ENCODE measurements around the gene CTCFL. TPM values are rescaled to one million over a fixed set of nuclear protein-coding genes. Genes with fewer than 3 reads are reported as not detected.

CTCFL gene
- total RNA-seq, 1 donor from 2014 or later = 0.09 TPM

DNA sequence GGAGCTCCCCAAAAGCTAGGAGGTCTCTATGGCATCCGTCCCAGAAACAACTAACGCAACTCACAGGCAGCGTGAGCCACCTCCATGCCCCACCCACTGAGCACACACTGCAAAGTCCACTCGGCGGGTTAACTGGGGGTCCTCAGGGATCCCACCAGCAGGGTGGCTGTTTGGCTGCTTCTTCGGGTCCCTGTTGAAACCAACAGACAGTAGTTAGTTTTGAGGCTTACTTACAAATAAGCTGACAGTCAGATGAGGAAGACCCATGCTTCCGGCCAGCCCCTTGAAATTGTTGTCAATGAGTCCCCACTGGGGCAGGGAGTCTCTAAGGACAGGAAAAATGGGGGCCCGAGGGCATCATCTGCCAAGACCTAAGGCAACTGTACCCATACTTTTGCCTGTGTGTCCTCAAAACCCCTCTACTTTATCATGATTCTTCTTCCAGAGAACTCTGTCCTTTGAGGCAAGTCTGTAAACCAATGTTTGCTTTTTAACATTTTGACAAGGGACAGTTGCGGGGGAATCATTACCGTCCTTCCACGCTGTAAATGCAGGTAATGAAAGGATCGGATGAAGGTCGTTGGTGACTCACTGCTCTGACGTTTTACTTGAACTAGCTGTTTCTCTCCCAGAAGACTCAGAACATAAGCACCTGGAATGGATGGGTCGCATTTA lies 33.8 kb upstream of the CTCFL start:
- H3K27me3 Mint-ChIP-seq (ENCODE audit: low read depth) = peaks cover 35% of the 10 kb centered on the region
- TF ChIP-seq, protein P1, sequence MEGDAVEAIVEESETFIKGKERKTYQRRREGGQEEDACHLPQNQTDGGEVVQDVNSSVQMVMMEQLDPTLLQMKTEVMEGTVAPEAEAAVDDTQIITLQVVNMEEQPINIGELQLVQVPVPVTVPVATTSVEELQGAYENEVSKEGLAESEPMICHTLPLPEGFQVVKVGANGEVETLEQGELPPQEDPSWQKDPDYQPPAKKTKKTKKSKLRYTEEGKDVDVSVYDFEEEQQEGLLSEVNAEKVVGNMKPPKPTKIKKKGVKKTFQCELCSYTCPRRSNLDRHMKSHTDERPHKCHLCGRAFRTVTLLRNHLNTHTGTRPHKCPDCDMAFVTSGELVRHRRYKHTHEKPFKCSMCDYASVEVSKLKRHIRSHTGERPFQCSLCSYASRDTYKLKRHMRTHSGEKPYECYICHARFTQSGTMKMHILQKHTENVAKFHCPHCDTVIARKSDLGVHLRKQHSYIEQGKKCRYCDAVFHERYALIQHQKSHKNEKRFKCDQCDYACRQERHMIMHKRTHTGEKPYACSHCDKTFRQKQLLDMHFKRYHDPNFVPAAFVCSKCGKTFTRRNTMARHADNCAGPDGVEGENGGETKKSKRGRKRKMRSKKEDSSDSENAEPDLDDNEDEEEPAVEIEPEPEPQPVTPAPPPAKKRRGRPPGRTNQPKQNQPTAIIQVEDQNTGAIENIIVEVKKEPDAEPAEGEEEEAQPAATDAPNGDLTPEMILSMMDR (conservative IDR thresholded peaks at IDR 0.05) = no peak
- H3K4me1 Mint-ChIP-seq = peaks cover 3% of the 10 kb centered on the region
- H3K36me3 Mint-ChIP-seq (ENCODE audit: low read depth) = no peaks in the 10 kb centered on the region
- no peak for DNase-seq (ENCODE audit: low read depth, low spot score)
- no peaks in the 10 kb centered on the region for H3K9me3 Mint-ChIP-seq
- H3K27ac Mint-ChIP-seq (ENCODE audit: unreplicated experiment) = no peak overlapping the region
- no peak overlapping the region for H3K4me3 Mint-ChIP-seq

DNA sequence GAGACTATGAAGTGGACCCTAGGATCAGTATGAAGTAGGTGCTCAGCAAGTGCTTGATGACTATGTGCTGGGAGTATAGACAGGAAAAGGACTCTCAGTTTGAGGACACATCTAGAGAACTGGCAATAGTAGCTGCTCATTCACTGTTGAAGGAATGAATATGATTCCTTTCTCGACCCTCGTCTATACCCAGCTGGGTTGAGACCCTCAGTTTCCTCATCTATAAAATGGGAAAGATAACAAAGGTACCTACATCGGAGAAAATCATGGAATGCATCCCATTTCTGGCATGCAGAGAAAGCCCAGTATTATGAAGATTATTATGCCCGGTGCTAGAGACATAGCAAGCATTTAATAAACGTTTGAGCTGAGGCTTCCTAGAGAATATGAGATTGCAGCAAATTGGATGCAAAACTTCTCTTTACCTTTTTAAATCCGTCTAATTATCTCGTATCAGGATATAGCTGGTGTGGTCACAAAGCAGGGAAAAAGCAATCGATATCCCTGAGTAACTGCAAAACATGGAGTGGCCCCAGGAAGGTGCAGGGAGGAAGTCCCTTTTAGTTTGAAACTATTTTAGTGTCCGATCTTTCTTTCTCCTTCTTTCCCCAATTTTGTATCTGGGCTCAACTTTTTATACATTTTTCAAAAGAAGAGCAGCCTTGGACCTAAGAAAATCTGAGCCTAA lies 33.1 kb upstream of the CTCFL start:
- Mint-ChIP-seq H3K27me3 (ENCODE audit: low read depth) (peaks cover 35% of the 10 kb centered on the region), H3K4me1 (peaks cover 3% of the 10 kb centered on the region), H3K9me3 (no peaks in the 10 kb centered on the region), H3K27ac (ENCODE audit: unreplicated experiment) (no peak overlapping the region), H3K36me3 (ENCODE audit: low read depth) (no peaks in the 10 kb centered on the region), H3K4me3 (no peak overlapping the region)
- TF ChIP-seq, protein P1 (conservative IDR thresholded peaks at IDR 0.05) = no peak
- no peak for DNase-seq (ENCODE audit: low read depth, low spot score)

DNA sequence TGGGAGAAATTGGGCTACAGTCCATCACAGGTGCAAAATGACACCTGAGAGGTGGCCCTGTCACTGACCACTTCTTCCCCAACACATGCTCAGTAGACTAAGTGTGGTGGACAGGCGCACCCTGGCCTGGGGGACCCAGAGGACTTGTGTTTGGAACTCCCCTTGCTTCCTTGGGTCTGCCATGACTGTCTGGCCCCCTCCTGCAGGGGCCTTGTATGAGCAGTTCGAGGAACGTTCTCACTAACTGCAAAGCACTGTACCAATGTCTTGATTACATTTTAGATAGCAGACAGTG lies 32.0 kb upstream of the CTCFL start:
- no peak overlapping the region for H3K4me3 Mint-ChIP-seq
- peak overlapping the region; percentile 35 for H3K27ac Mint-ChIP-seq (ENCODE audit: unreplicated experiment)
- H3K4me1 Mint-ChIP-seq = peaks cover 3% of the 10 kb centered on the region
- H3K27me3 Mint-ChIP-seq (ENCODE audit: low read depth) = peaks cover 35% of the 10 kb centered on the region
- no peak for DNase-seq (ENCODE audit: low read depth, low spot score)
- no peaks in the 10 kb centered on the region for H3K9me3 Mint-ChIP-seq
- H3K36me3 Mint-ChIP-seq (ENCODE audit: low read depth) = no peaks in the 10 kb centered on the region
- TF ChIP-seq, protein P1 (conservative IDR thresholded peaks at IDR 0.05) = no peak

- H3K9me3 Mint-ChIP-seq = no peaks in the 10 kb centered on the region
- peaks cover 35% of the 10 kb centered on the region for H3K27me3 Mint-ChIP-seq (ENCODE audit: low read depth)
- TF ChIP-seq, protein P1 (conservative IDR thresholded peaks at IDR 0.05) = no peak
Measured at GRCh38 chr20:57555457-57556184, 30.7 kb upstream of the CTCFL start.

GRCh38 chr20:57553376-57554018 lies 28.6 kb upstream of the CTCFL start:
- Mint-ChIP-seq H3K27me3 (ENCODE audit: low read depth) (peaks cover 25% of the 10 kb centered on the region), H3K36me3 (ENCODE audit: low read depth) (no peaks in the 10 kb centered on the region), H3K4me1 (no peaks in the 10 kb centered on the region), H3K4me3 (no peak overlapping the region), H3K27ac (ENCODE audit: unreplicated experiment) (no peak overlapping the region), H3K9me3 (no peaks in the 10 kb centered on the region)
- no peak for DNase-seq (ENCODE audit: low read depth, low spot score)
- TF ChIP-seq, protein P1 (conservative IDR thresholded peaks at IDR 0.05) = no peak

More at GRCh38 chr20:57555457-57556184, 30.7 kb upstream of the CTCFL start:
- no peaks in the 10 kb centered on the region for H3K4me1 Mint-ChIP-seq
- DNase-seq (ENCODE audit: low read depth, low spot score) = no peak
- no peak overlapping the region for H3K4me3 Mint-ChIP-seq
- H3K36me3 Mint-ChIP-seq (ENCODE audit: low read depth) = no peaks in the 10 kb centered on the region
- H3K27ac Mint-ChIP-seq (ENCODE audit: unreplicated experiment) = no peak overlapping the region
